Brain pericyte (primary cell): ENCODE measurements around the gene MTG2.

Source experiments
- DNase-seq: peaks from one replicate; pipeline ENCODE4 v3.0.0-alpha.2; 2012; ENCODE audit warnings: low read depth, low spot score

MTG2 gene

DNA sequence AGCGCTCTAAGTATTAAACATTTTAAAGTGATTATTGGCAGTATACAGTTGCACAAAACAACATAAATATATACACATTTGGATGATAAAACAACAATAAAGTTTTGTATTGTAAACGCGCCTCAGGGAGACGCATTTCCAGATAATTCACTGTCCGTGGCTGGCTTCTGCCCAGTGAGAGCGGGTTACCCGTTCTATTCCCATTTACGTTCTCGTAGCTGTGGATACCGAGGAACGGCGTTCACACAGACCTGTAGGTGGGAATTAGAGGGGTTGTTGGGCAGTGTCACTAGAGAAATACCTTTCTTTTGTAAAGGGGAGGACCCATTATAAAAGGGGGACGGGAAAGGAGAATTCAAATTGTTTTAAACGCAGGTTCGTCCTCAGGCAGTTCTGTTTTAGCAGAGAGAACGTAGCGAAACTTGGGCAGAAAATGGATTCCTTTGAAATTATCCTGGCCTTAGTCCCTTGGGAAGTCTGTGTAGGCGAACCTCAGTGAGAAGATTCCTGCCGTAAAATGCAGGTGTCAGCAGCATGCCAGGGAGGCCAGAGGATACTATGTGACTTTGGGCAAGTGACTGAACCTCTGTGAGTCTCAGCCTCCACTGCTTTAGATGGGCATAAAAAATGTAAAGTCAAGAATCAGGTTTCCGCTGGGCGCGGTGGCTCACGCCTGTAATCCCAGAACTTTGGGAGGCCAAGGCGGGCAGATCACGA lies 756 bp downstream of the MTG2 start:
- no peak for DNase-seq

DNA sequence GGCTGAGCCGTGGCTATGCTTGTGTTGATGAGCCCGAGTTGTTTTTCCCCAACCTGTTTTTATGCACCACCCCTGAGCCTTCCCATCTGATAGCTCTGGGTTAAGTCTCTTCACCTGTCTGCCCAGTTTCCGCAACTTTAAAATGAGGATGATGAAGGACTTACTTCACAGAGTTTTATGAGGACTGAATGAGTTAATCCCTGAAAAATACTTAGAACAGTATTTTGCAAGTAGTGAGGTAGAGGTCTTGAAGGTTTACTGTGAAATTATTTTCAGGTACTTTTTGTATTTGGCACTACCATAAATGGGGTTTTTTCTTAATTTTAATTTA lies 3.2 kb downstream of the MTG2 start:
- no peak for DNase-seq

DNA sequence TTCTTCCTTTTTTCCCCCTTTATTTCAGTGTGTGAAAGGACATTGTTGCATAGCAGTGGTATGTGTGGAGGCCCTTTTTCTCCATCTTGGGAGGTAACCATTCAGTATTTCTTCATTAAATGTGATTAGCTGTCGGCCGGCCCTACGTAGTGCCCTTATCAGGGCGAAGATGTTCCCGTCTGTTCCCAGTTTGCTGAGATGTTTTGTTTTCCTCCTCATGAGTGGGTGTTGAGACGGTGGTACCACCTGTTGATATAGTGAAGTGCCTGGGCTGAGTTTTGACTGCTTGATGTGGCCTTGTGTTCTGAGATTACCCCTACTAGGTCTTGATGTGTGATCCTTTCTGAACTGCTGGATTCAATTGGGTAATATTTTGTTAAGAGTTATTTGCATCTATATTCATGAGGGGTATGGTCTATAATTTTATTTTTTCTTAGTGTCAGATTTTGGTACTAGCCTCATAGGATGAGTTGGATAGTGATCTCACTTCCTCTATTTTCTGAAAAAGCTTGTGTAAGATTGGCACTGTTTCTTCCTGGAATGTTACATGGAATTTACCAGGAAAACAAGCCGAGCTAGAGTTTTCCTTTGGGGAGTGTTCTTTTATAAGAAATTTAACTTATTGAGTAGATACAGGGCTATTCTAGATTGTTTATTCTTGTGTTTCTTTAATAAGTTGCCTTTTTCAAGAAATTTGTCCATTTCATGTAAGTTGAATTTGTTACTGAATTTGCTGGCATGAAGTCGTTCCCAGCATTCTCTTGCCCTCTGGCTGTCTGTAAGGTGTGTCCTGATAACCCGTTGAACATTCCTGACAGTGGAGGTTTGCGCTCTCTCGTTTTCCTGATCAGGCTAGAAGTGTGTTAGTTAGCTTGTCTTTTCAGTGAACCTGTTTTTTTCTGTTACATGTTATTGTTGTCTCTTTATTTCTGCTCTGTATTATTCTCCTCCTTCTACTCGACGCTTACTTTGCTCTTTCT lies 4.3 kb downstream of the MTG2 start:
- DNase-seq: no peak

DNA sequence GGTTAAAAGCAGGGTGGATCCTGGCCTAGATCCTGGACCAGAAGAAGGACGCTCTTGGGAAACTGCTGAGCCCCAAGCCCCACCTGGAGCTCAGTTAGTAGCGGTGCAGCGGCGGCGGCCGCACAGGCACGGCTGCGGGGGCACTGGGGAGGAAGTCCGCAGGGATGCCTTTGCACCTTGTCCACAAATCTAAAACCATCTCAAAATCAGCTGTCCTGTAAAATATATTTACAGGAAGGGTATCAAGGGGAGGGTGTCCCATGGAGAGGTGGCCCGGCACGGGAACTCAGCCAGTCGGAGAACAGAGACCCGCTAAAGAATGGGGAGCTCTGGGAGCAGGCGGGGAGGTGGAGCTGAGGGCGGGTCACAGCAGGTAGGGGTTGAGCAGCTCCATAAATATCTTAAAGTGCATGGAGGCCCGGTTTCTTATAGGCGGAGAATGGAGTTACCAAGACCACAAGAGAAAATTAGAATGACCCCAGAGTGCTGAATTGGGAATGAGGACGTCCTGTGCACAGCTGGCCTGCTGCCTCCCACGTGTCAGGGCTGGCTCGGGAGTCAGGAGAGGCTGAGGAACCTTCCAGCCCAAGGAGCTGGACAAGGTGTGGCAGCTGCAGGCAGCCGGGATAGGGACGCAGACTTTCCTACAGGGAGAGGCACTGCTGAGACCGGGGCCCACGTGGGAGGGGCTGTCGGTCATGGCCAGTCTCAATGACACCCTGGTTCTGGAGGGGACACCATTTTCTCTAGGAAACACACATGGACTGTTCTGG lies 8.0 kb downstream of the MTG2 start:
- DNase-seq: no peak

DNA sequence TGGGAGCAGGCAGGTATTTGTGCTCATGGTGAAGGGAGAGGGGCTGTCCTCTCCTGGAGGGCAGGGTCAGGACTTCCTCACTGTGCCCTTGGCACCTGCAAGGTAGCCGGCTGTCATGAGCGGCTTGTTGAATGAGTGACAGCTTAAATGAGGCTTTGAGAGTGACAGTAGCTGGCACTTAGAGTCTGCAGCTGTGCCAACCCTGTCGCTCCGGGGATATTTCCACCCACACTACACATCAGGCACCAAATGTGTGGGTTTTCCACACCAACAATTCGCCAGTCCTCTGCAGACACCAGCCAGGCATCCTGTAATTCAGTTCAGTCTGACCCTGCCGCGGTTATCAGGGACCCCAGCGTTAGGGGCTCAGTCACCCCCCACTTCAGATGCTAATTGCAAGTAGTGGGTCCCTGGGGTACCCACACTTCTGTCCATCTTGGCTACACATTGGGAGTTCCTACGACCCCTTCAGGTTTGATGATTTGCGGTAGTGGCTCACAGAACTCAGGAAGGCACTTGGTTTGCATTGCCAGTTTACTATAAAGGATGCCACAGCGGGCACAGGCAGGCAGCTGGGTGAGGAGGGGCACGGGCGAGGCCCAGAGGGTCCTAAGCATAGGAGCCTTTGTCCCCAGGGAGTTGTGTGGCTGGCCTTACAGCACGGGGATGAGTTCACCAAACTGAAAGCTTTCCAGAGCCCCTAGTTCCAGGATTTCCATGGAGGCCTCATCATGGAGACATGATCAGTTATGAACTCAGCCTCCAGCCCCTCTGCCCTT lies 9.1 kb downstream of the MTG2 start:
- DNase-seq: no peak

DNA sequence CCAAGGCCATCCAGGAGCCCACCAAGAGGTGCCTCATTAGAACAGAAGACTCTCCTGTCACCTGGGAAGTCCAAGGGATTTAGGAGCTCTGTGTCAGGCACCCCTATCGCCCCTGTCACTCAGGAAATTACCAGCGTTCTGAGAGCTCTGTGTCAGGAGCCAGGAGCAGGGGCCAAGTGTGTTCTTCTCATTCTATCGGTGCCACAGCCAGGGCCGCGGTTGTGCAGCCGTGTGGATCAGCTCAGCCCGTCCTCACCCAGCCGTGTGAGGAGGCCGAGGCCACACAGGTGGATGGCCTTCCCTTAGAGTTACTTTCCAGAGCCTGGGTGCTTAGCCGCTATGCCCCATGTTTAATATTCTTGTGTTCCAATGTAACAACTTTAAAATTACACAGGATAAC lies 9.8 kb downstream of the MTG2 start:
- DNase-seq: no peak

DNA sequence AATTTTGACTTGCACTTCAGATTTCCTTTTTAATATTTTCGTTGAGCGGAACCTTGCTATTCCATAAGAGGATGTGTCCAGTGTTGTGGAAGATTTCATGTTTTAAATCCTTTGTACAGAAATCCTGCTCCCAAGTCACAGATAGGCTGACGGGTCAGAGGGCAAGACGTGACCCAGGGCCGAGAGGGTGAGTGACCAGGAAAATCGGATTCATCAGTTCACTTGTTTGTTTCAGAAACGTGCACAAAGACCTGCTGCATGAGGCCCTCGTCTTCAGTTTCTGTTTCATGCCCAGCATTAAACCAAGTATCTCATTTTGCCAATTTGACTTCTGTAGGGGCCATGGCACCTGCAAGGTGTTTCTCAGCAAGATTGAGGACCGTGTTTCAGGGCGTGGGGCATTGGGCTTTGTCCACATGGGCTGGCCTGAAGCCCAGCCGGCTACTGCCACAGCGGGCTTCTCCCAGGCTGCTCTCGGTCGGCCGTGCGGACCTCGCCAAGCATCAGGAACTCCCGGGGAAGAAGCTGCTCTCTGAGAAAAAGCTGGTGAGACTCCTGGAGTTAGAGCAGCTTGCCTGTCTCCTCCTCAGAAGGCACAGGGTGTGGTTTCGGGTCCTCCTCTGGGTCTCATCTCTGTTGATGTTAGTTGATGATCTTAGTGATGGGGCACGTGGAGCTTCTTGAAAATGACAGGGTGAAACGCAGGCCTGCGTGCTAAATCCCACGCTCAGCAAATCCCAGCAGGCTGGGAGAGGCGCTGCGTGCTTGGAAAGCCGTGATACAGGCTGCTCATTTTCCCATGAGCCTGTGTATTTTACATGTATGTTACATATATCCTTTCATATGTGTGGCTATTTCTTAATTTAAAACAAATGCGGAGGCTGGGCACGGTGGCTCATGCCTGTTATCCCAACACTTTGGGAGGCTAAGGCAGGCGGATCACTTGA lies 10.5 kb downstream of the MTG2 start:
- DNase-seq: no peak

DNA sequence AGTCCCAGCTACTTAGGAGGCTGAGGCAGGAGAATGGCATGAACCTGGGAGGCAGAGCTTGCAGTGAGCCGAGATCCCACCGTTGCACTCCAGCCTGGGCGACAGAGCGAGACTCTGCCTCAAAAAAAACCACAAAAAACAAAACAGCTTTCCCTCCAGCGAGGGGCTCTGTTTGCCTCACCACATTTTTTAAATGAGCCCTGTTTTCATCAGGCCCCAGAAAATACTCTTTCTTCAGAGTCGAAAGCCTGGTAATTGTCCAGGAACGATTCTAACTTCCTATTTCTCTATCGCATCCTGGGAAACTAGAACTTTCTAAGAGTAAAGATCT lies 12.2 kb downstream of the MTG2 start:
- no peak for DNase-seq

DNA sequence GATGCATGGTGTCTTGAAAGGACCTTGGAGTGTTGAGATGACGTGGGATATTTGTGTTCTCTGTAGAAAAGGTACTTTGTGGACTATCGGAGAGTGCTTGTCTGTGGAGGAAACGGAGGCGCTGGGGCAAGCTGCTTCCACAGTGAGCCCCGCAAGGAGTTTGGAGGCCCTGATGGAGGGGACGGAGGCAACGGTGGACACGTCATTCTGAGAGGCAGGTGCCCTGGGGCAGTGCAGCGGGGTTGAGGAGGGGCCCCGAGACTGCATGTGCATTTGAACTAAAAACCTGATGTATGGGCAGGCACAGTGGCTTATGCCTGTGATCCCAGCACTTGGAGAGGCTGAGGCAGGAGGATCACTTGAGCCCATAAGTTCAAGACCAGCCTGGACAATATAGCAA lies 12.9 kb downstream of the MTG2 start:
- DNase-seq: no peak

DNA sequence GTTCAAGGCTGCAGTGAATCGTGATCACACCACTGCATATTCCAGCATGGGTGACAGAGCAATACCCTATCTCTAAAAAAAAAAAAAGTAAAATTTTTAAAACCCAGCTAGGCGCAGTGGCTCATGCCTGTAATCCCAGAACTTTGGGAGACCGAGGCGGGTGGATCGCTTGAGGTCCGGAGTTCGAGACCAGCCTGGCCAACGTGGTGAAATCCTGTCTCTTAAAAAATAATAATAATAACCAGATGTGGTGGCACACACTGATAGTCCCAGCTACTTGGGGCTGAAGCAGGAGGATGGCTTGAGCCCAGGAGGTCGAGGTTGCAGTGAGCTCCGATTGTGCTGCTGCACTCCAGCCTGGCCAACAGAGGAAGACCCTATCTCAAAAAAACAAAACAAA lies 13.5 kb downstream of the MTG2 start:
- DNase-seq: no peak

DNA sequence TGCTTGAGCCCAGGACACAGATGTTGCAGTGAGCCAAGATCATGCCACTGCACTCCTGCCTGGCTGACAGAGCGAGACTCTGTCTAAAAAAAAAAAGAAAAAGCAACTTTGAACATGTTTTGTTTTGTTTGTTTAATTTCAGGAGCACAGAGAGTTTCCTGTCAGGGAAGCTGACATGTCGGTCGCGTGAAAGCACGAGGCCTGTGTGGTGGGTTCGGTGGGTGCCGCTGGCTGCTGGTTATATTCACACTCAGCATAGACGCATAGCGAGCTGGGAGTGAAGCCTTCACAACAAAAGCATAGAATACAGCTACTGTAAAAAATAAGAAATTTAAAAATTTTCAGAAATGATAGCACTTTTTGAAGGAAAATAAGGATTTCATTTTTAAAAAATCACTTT lies 14.5 kb downstream of the MTG2 start:
- no peak for DNase-seq

DNA sequence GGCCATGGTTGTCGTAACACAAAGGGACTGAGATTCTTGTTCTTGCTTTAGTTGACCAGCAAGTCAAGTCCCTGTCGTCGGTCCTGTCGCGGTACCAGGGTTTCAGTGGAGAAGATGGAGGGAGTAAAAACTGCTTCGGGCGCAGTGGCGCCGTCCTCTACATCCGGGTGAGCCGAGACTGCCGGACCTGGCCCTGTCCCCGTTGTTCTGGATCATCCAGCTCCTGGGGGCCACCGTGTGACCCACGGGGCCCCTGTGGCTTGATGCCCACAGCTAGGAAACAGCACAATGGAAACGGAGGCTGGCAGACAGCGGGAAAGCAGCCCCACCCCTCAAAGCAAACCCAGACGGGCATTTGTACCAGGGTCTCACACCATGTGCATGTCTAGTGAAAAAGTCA lies 15.0 kb downstream of the MTG2 start:
- DNase-seq: no peak

DNA sequence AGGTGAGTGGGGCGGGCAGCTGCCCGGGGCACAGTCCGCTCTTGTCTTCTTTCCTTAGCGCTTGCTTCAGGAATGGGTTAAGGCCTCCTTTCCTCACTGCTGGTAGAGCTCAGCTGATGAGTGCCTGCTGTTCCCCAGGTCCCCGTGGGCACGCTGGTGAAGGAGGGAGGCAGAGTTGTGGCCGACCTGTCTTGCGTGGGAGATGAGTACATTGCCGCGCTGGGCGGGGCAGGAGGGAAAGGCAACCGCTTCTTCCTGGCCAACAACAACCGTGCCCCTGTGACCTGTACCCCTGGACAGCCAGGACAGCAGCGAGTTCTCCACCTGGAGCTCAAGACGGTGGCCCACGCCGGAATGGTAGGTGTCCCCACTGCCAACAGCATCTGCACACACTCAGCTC lies 15.7 kb downstream of the MTG2 start:
- no peak for DNase-seq

DNA sequence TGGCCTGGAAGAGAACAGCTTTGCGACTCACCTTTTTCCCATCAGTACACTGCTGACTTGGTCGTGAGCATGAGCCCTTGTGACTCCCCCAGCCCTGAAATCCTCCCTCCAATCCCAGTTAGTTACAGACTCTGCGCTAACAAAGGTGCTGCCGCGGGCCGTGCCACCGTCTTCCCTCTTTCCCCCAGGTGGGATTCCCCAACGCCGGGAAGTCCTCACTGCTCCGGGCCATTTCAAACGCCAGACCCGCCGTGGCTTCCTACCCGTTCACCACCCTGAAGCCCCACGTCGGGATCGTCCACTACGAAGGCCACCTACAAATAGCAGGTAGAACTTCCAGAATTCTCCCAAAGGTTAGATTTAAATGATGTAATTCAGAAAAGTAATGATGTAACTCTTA lies 16.1 kb downstream of the MTG2 start:
- no peak for DNase-seq

DNA sequence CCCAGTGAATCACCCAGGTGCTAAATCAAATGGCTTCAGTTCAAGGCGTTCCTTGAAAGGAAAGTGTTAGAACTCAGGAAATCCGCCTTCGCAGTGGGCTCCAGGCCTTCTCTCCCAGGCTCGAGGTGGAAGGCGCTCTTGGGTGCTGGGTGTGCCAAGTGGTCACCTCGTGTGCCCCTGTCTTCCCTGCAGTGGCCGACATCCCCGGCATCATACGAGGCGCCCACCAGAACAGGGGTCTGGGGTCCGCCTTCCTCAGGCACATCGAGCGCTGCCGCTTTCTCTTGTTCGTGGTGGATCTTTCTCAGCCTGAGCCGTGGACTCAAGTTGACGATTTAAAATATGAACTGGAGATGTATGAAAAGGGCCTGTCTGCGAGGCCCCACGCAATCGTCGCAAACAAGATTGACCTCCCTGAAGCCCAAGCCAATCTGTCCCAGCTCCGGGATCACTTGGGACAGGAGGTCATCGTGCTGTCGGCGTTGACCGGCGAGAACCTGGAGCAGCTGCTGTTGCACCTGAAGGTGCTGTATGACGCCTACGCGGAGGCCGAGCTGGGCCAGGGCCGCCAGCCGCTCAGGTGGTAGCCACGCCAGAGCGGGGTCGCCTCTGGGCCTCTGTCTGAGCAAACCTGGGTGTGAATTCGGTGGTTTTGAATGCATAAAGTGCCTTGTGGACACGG lies 17.8 kb downstream of the MTG2 start:
- no peak for DNase-seq

DNA sequence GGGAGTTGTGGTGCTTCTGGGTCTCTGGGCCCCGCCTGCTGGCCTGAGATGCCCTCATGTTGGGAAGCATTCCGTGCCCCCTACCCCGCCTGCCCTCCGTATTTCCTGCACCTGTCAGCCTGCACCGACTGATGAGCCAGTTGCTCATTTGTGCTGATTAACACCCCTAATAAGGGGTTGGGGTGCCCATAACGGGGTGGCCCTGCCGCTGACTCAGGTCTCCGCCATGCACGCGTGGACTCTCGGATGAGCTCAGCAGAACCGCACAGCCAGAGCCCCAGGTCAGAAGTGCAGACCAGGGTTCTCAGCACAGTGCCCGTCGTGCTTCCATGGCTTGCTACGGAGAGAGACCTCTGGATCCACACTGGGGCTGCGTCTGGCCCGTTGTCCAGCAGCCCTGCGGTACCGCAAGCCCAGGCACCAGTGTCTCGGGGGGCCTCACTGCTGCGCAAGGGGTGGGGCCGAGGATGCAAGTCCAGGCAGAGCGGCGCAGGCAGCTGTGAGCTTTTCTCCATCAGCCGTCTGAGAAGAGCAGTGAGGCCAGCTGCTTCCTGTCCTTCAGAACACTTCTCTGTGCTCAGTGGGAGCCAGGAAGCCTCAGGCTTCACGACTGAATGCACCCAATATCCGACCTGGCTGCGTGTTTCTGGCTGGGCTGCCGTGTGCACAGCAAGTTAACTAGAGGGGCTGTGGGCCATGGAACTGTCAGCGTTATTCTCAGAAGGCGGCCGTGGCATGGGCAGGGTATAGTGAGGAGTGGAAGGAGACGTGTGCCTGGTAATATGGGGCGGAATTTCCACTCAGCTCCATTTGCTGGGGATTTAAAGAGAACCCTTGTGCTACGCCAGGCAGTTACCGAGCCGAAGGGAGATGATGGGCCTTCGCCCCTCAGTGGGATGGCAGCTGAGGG lies 18.6 kb downstream of the MTG2 start:
- no peak for DNase-seq

DNA sequence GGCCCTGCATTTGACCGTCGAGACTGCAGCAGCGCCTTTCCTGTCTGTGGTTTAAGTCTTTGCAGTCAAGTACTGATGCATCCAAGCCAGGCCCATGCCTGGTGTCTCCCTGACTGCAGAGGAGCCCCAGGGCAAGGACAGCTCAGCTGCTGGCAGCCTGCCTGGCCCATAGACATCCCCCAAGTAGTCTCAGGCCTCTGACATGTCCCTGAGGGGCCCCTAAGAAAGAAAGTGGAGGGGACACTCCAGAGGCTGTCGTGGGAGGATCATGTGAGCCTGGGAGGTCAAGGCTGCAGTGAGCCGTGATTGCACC lies 19.2 kb downstream of the MTG2 start:
- no peak for DNase-seq

DNA sequence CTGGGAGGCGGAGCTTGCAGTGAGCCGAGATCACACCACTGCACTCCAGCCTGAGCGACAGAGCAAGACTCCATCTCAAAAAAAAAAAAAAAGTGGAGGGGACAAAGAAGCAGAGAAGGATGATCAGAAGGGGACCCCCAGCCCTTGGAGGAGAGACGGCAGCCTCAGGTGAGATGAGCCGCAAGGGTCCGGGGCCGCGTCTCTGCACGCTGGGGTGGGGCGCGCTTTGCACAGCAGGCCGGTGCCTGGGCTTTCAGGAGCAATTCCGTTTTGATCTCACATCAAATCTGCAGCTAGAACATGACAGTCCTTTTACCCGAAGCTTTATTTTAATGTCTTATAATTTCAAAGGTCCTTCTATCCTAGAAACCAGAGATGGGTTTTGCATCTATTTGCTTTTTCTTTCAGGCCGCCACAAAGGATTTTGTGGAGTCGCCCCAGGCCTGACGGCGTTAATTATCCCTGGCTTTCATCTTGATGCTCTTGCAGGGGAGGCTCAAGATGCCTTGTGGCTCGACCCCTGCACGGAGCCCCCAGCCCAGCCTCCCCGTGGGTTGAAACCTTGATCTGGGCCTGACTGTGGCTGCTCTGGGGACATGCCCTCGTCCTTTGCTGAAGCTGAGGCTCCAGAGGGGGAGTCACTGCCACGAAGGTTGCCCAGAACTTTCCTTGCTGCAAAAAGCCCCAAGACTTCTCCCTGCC lies 20.0 kb downstream of the MTG2 start:
- DNase-seq: no peak
